ENCODE measurements around the gene PLEKHA4. TPM values are rescaled to one million over a fixed set of nuclear protein-coding genes. Genes with fewer than 3 reads are reported as not detected.

Gene PLEKHA4
- polyA plus RNA-seq (1.2 to 2.2 TPM (median 1.8 TPM) in 3 replicates), polyA minus RNA-seq (0.89 to 2.5 TPM (median 1.1 TPM) in 3 replicates)
- polyA plus RNA-seq (2011; ENCODE audit: low read depth): 0.62 TPM
- polyA plus RNA-seq (2011; cell fraction: cytosol; rRNA removed): 0.55 and 2.3 TPM in 2 replicates
- polyA plus RNA-seq (2011; cell fraction: nucleus; rRNA removed): 1.5 and 2.4 TPM in 2 replicates
- polyA plus RNA-seq (2012; ENCODE audit: low replicate concordance): 1.7 and 3.9 TPM in 2 replicates
- polyA minus RNA-seq (2011; cell fraction: cytosol; rRNA and poly(A)+ RNA removed): not detected
- 1.2 TPM in 2 replicates for polyA minus RNA-seq (2011; cell fraction: nucleus; rRNA and poly(A)+ RNA removed)

DNA sequence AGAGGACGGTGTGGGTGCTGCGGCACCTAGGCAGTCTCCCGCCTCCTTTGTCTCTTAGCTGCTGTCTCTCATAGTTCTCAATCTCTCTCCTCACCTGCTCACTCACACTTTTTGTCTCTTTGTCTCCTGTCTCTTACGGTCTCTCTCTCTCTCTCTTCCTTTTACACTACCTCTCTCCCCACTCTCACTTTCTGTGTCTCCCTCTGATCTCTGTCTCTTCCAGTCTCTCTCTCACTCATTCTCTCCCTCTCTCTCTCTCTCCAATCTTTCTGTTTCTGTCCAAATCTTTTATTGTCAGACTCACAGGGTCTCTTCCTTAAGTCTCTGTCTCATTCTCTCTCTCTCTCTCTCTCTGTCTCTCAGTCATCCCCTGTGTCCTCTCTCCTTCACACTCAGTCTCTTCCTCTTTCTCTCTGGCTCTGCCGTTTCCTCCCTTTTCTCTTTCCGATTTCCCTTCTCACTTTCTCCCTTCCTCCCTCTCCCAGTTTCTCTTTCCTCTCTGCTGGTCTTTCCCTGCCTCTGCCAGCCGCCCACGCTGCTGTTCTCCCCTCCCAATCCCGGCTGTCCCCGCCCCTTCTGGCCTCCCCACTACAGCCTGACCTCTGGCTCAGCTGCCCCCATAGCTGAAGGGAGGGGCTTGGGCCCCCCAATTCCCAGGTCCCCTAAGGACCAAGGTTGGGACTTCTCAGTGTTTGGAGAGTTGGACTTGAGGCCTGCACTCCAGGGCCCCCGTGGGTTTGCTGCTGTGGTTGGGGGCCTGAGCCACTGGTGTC is at the start of gene PLEKHA4:
TSS of gene PLEKHA4 (minus strand) at position 504 of the 773 bp plus-strand sequence. CDS start 997 bp downstream, outside the sequence.
- H3K4me2 ChIP-seq (ENCODE audit: control insufficient read depth, extremely low read depth, insufficient read depth, low read depth, low read length): peak within 1 kb of the TSS; percentile 68
- H3K27ac ChIP-seq (ENCODE audit: control insufficient read depth, insufficient read depth, low read length): peak within 1 kb of the TSS; percentile 31

GRCh38 chr19:48918071-48918470 is 49.7 kb upstream of the PLEKHA4 start:
- no peaks in the 10 kb centered on the region for H4K20me1 ChIP-seq (ENCODE audit: control insufficient read depth, extremely low read depth, insufficient read depth, low read length)
- no peaks in the 10 kb centered on the region for H3K9me3 ChIP-seq (ENCODE audit: control insufficient read depth, low read depth, low read length)
- no peak overlapping the region for H3K9ac ChIP-seq (ENCODE audit: control insufficient read depth, extremely low read depth, insufficient read depth, low read length)
- no peak for TF ChIP-seq EZH2 (IDR thresholded peaks at IDR 0.05; ENCODE audit: low read length)
- no peak for TF ChIP-seq CTCF (optimal IDR thresholded peaks at IDR 0.05 in 1 of 3, IDR thresholded peaks at IDR 0.05 in 1 of 3, conservative IDR thresholded peaks at IDR 0.05 in 1 of 3; ENCODE audit: extremely low read depth in 1 of 3, insufficient read depth in 2 of 3, low read length in 3 of 3)
- FAIRE-seq: no peak
- dilution Hi-C loops (cut with MboI; ENCODE audit: extremely low pct_ligation_motif_present, low sequenced_read_pairs): no loop called here
- H3K9me1 ChIP-seq (ENCODE audit: control insufficient read depth, extremely low read depth, insufficient read depth, low read length): no peaks in the 10 kb centered on the region
- no peaks in the 10 kb centered on the region for H3K79me2 ChIP-seq (ENCODE audit: control insufficient read depth, insufficient read depth, low read length)
- no peak overlapping the region for H3K4me3 ChIP-seq (ENCODE audit: control insufficient read depth in 2 of 3, extremely low read depth in 1 of 3, insufficient read depth in 2 of 3, low read depth in 1 of 3, low read length in 3 of 3)
- no peak for DNase-seq (ENCODE audit: low read depth, low spot score)
- peaks cover 17 to 32% of the 10 kb centered on the region in 2 experiments for H3K36me3 ChIP-seq (ENCODE audit: control insufficient read depth in 2 of 2, extremely low read depth in 1 of 2, insufficient read depth in 2 of 2, low read length in 2 of 2)
- H3K27ac ChIP-seq (ENCODE audit: control insufficient read depth, insufficient read depth, low read length): no peak overlapping the region
- H3K4me2 ChIP-seq (ENCODE audit: control insufficient read depth, extremely low read depth, insufficient read depth, low read depth, low read length): no peak overlapping the region
- H3K27me3 ChIP-seq (ENCODE audit: control insufficient read depth, extremely low read depth, insufficient read depth, low read length): no peaks in the 10 kb centered on the region
- H2AFZ ChIP-seq (ENCODE audit: control insufficient read depth, low read length): no peak overlapping the region
- H3K4me1 ChIP-seq (ENCODE audit: control insufficient read depth, extremely low read depth, insufficient read depth, low read length): no peaks in the 10 kb centered on the region

More for the DNA sequence above, at the start of gene PLEKHA4:
- DNase-seq (ENCODE audit: low read depth, low spot score): no peak
- H3K9me3 ChIP-seq (ENCODE audit: control insufficient read depth, low read depth, low read length): no peaks in the 10 kb centered on the region
- FAIRE-seq: no peak
- H3K36me3 ChIP-seq (ENCODE audit: control insufficient read depth in 2 of 2, extremely low read depth in 1 of 2, insufficient read depth in 2 of 2, low read length in 2 of 2): peaks cover 1 to 6% of the 10 kb centered on the region in 2 experiments
- peaks cover 1% of the 10 kb centered on the region for H3K9me1 ChIP-seq (ENCODE audit: control insufficient read depth, extremely low read depth, insufficient read depth, low read length)
- H3K9ac ChIP-seq (ENCODE audit: control insufficient read depth, extremely low read depth, insufficient read depth, low read length): peak within 1 kb of the TSS; percentile 58
- H3K4me3 ChIP-seq (ENCODE audit: control insufficient read depth in 2 of 3, extremely low read depth in 1 of 3, insufficient read depth in 2 of 3, low read depth in 1 of 3, low read length in 3 of 3): peak within 1 kb of the TSS; percentile 2 to 57 (median 44)
- H3K79me2 ChIP-seq (ENCODE audit: control insufficient read depth, insufficient read depth, low read length): peaks cover 11% of the 10 kb centered on the region
- no peaks in the 10 kb centered on the region for H3K27me3 ChIP-seq (ENCODE audit: control insufficient read depth, extremely low read depth, insufficient read depth, low read length)
- peak within 1 kb of the TSS; percentile 96 for H2AFZ ChIP-seq (ENCODE audit: control insufficient read depth, low read length)
- H3K4me1 ChIP-seq (ENCODE audit: control insufficient read depth, extremely low read depth, insufficient read depth, low read length): peaks cover 11% of the 10 kb centered on the region
- no peak for TF ChIP-seq EZH2 (IDR thresholded peaks at IDR 0.05; ENCODE audit: low read length)
- TF ChIP-seq CTCF (optimal IDR thresholded peaks at IDR 0.05 in 1 of 3, IDR thresholded peaks at IDR 0.05 in 1 of 3, conservative IDR thresholded peaks at IDR 0.05 in 1 of 3; ENCODE audit: extremely low read depth in 1 of 3, insufficient read depth in 2 of 3, low read length in 3 of 3): no peak
- H4K20me1 ChIP-seq (ENCODE audit: control insufficient read depth, extremely low read depth, insufficient read depth, low read length): no peaks in the 10 kb centered on the region
- dilution Hi-C loops (cut with MboI; ENCODE audit: extremely low pct_ligation_motif_present, low sequenced_read_pairs): no loop called here
